ENCODE data around the gene STAC. TPM values are rescaled to one million over a fixed set of nuclear protein-coding genes. Genes with fewer than 3 reads are reported as not detected.

Gene STAC
- total RNA-seq, 1 donor = 3.3 TPM

GRCh38 chr3:36483709-36484108, 103.4 kb downstream of the STAC start:
- no peak overlapping the region for H2AFZ ChIP-seq (ENCODE audit: low read length)
- no peak overlapping the region for H3K4me2 ChIP-seq (ENCODE audit: insufficient read depth, low read length)
- no peaks in the 10 kb centered on the region for H3K9me3 ChIP-seq (ENCODE audit: low read depth, low read length)
- no peak for TF ChIP-seq CTCF (IDR thresholded peaks at IDR 0.05; ENCODE audit: extremely low read depth, low read depth, low read length)
- no peaks in the 10 kb centered on the region for H4K20me1 ChIP-seq (ENCODE audit: insufficient read depth, low read length)
- no peak overlapping the region for H3K27ac ChIP-seq (ENCODE audit: low read depth, low read length)
- H3K79me2 ChIP-seq (ENCODE audit: insufficient read depth, low read length) = no peaks in the 10 kb centered on the region
- no peak for DNase-seq (ENCODE audit: insufficient read length, low spot score, missing footprints)
- H3K4me1 ChIP-seq (ENCODE audit: insufficient read depth, low read length) = no peaks in the 10 kb centered on the region
- H3K4me3 ChIP-seq (ENCODE audit: insufficient read depth, low read length) = no peak overlapping the region
- H3K36me3 ChIP-seq (ENCODE audit: insufficient read depth, low read length) = no peaks in the 10 kb centered on the region
- H3K27me3 ChIP-seq (ENCODE audit: insufficient read depth, low read length) = no peaks in the 10 kb centered on the region

- Histone ChIP-seq H3K27me3 (ENCODE audit: insufficient read depth, low read length) (no peaks in the 10 kb centered on the region), H3K27ac (ENCODE audit: low read depth, low read length) (no peak overlapping the region), H3K9me3 (ENCODE audit: low read depth, low read length) (no peaks in the 10 kb centered on the region), H3K36me3 (ENCODE audit: insufficient read depth, low read length) (no peaks in the 10 kb centered on the region), H4K20me1 (ENCODE audit: insufficient read depth, low read length) (no peaks in the 10 kb centered on the region), H3K4me3 (ENCODE audit: insufficient read depth, low read length) (no peak overlapping the region), H3K4me1 (ENCODE audit: insufficient read depth, low read length) (no peaks in the 10 kb centered on the region), H3K79me2 (ENCODE audit: insufficient read depth, low read length) (no peaks in the 10 kb centered on the region), H2AFZ (ENCODE audit: low read length) (no peak overlapping the region), H3K4me2 (ENCODE audit: insufficient read depth, low read length) (no peak overlapping the region)
- no peak for TF ChIP-seq CTCF (IDR thresholded peaks at IDR 0.05; ENCODE audit: extremely low read depth, low read depth, low read length)
- no peak for DNase-seq (ENCODE audit: insufficient read length, low spot score, missing footprints)
Measured at GRCh38 chr3:36484386-36484785, 104.1 kb downstream of the STAC start.

GRCh38 chr3:36486009-36486795, 105.9 kb downstream of the STAC start:
- Histone ChIP-seq H3K79me2 (ENCODE audit: insufficient read depth, low read length) (no peaks in the 10 kb centered on the region), H3K27ac (ENCODE audit: low read depth, low read length) (no peak overlapping the region), H3K27me3 (ENCODE audit: insufficient read depth, low read length) (no peaks in the 10 kb centered on the region), H4K20me1 (ENCODE audit: insufficient read depth, low read length) (no peaks in the 10 kb centered on the region), H2AFZ (ENCODE audit: low read length) (no peak overlapping the region), H3K4me3 (ENCODE audit: insufficient read depth, low read length) (no peak overlapping the region), H3K4me2 (ENCODE audit: insufficient read depth, low read length) (no peak overlapping the region), H3K4me1 (ENCODE audit: insufficient read depth, low read length) (no peaks in the 10 kb centered on the region), H3K9me3 (ENCODE audit: low read depth, low read length) (no peaks in the 10 kb centered on the region), H3K36me3 (ENCODE audit: insufficient read depth, low read length) (no peaks in the 10 kb centered on the region)
- no peak for DNase-seq (ENCODE audit: insufficient read length, low spot score, missing footprints)
- TF ChIP-seq CTCF (IDR thresholded peaks at IDR 0.05; ENCODE audit: extremely low read depth, low read depth, low read length) = no peak

GRCh38 chr3:36487616-36488015, 107.3 kb downstream of the STAC start:
- no peak overlapping the region for H3K27ac ChIP-seq (ENCODE audit: low read depth, low read length)
- H3K9me3 ChIP-seq (ENCODE audit: low read depth, low read length) = no peaks in the 10 kb centered on the region
- no peak for TF ChIP-seq CTCF (IDR thresholded peaks at IDR 0.05; ENCODE audit: extremely low read depth, low read depth, low read length)
- no peak overlapping the region for H2AFZ ChIP-seq (ENCODE audit: low read length)
- no peak for DNase-seq (ENCODE audit: insufficient read length, low spot score, missing footprints)
- no peak overlapping the region for H3K4me2 ChIP-seq (ENCODE audit: insufficient read depth, low read length)
- no peaks in the 10 kb centered on the region for H3K27me3 ChIP-seq (ENCODE audit: insufficient read depth, low read length)
- no peaks in the 10 kb centered on the region for H4K20me1 ChIP-seq (ENCODE audit: insufficient read depth, low read length)
- no peaks in the 10 kb centered on the region for H3K4me1 ChIP-seq (ENCODE audit: insufficient read depth, low read length)
- H3K36me3 ChIP-seq (ENCODE audit: insufficient read depth, low read length) = no peaks in the 10 kb centered on the region
- no peaks in the 10 kb centered on the region for H3K79me2 ChIP-seq (ENCODE audit: insufficient read depth, low read length)
- H3K4me3 ChIP-seq (ENCODE audit: insufficient read depth, low read length) = no peak overlapping the region
